Mesenchymal stem cell (in vitro differentiated cells and primary cell): ENCODE data around the gene CAMK2D.
A peak's percentile ranks its signal among the peaks of the same experiment; 100 is the strongest.

ENCODE experiments used
- DNase-seq: peaks from one replicate; pipeline ENCODE4 v3.0.0-alpha.2; 2013
- H2AFZ ChIP-seq: one replicate; pipeline ENCODE4 v1.6.1; 2013; ENCODE audit warnings: low read depth, mild to moderate bottlenecking, control low read depth, inconsistent platforms, low read length, moderate library complexity
- H2AK5ac ChIP-seq: 2 replicates; pipeline ENCODE4 v1.6.1; 2013; ENCODE audit warnings: low read length, moderate library complexity, mild to moderate bottlenecking, inconsistent platforms; ENCODE audit not compliant: severe bottlenecking
- H2BK120ac ChIP-seq: one replicate; pipeline ENCODE4 v1.6.1; 2013; ENCODE audit warnings: low read depth, mild to moderate bottlenecking, inconsistent platforms, low read length, moderate library complexity
- H2BK12ac ChIP-seq, 2 experiments: one replicate each; pipeline ENCODE4 v1.6.1; 2013; ENCODE audit warnings: inconsistent platforms in 2 of 2, low read length in 2 of 2, mild to moderate bottlenecking in 2 of 2, moderate library complexity in 2 of 2, control low read depth in 1 of 2
- H2BK15ac ChIP-seq: one replicate; pipeline ENCODE4 v1.6.1; 2013; ENCODE audit warnings: mild to moderate bottlenecking, low read depth, inconsistent platforms; ENCODE audit not compliant: poor library complexity, severe bottlenecking
- H2BK5ac ChIP-seq: 2 replicates; pipeline ENCODE4 v1.6.1; 2013; ENCODE audit warnings: low read depth, mild to moderate bottlenecking, low read length, control low read depth, inconsistent platforms; ENCODE audit not compliant: poor library complexity, severe bottlenecking
- H3K14ac ChIP-seq, 2 experiments: one replicate each; pipeline ENCODE4 v1.6.1; 2013; ENCODE audit warnings: inconsistent platforms in 2 of 2, low read length in 2 of 2, control low read depth in 1 of 2, mild to moderate bottlenecking in 1 of 2, moderate library complexity in 1 of 2
- H3K18ac ChIP-seq, 2 experiments: one replicate each; pipeline ENCODE4 v1.6.1; 2013; ENCODE audit warnings: inconsistent platforms in 2 of 2, low read length in 2 of 2, control low read depth in 1 of 2, low read depth in 1 of 2, mild to moderate bottlenecking in 1 of 2
- H3K23ac ChIP-seq, 2 experiments: one replicate each; pipeline ENCODE4 v1.6.1; 2013; ENCODE audit warnings: inconsistent platforms in 2 of 2, low read length in 2 of 2, mild to moderate bottlenecking in 2 of 2, moderate library complexity in 2 of 2, control low read depth in 1 of 2
- H3K27ac ChIP-seq: 2 replicates; pipeline ENCODE4 v1.5.1; 2013; ENCODE audit warnings: mild to moderate bottlenecking, moderate library complexity, low read length, control low read depth, inconsistent platforms; ENCODE audit not compliant: poor library complexity, severe bottlenecking
- H3K27me3 ChIP-seq, 2 experiments: 2 replicates each; pipeline versions ENCODE4 v1.6.1 to v1.7.0; 2013; ENCODE audit warnings: low read length in 2 of 2, mild to moderate bottlenecking in 2 of 2, moderate library complexity in 2 of 2, control low read depth in 1 of 2, inconsistent platforms in 1 of 2; ENCODE audit not compliant: control insufficient read depth in 1 of 2, insufficient read depth in 1 of 2
- H3K36me3 ChIP-seq, 2 experiments: 2 replicates each; pipeline versions ENCODE4 v1.6.1 to v1.7.0; 2013; ENCODE audit warnings: low read length in 2 of 2, control low read depth in 1 of 2, inconsistent platforms in 1 of 2, low read depth in 1 of 2, mild to moderate bottlenecking in 1 of 2; ENCODE audit not compliant: insufficient read depth in 2 of 2, control insufficient read depth in 1 of 2
- H3K4ac ChIP-seq, 2 experiments: one replicate each; pipeline ENCODE4 v1.6.1; 2013; ENCODE audit warnings: inconsistent platforms in 2 of 2, low read length in 2 of 2, mild to moderate bottlenecking in 2 of 2, moderate library complexity in 2 of 2, control low read depth in 1 of 2, low read depth in 1 of 2
- H3K4me1 ChIP-seq: 2 replicates; pipeline ENCODE4 v1.6.1; 2013; ENCODE audit warnings: low read depth, low read length, control low read depth; ENCODE audit not compliant: control insufficient read depth, insufficient read depth
- H3K4me2 ChIP-seq: 2 replicates; pipeline ENCODE4 v1.6.1; 2013; ENCODE audit warnings: low read length, mild to moderate bottlenecking, inconsistent platforms; ENCODE audit not compliant: poor library complexity, severe bottlenecking
- H3K4me3 ChIP-seq, 2 experiments: 2 replicates each; pipeline versions ENCODE4 v1.5.1 to v1.7.0; 2013; ENCODE audit warnings: low read length in 2 of 2, mild to moderate bottlenecking in 2 of 2, control low read depth in 1 of 2, low read depth in 1 of 2; ENCODE audit not compliant: insufficient read depth in 1 of 2
- H3K79me1 ChIP-seq: replicated peaks from 2 replicates; pipeline ENCODE4 v1.6.1; 2013; ENCODE audit warnings: mild to moderate bottlenecking, control low read depth, low read length, inconsistent platforms; ENCODE audit not compliant: poor library complexity, severe bottlenecking
- H3K9ac ChIP-seq: 2 replicates; pipeline ENCODE4 v1.7.0; 2013; ENCODE audit warnings: mild to moderate bottlenecking, low read length, moderate library complexity
- H3K9me3 ChIP-seq: 2 replicates; pipeline ENCODE4 v1.7.0; 2013; ENCODE audit warnings: mild to moderate bottlenecking, low read length; ENCODE audit not compliant: control insufficient read depth
- H4K8ac ChIP-seq: one replicate; pipeline ENCODE4 v1.6.1; 2013; ENCODE audit warnings: inconsistent platforms, mild to moderate bottlenecking, low read length, moderate library complexity
- H4K91ac ChIP-seq: one replicate; pipeline ENCODE4 v1.6.1; 2013; ENCODE audit warnings: mild to moderate bottlenecking, low read length, inconsistent platforms
- WGBS: methylation state at CpG from one replicate; pipeline ENCODE4 v1.1.7; 2013; ENCODE audit warnings: mixed read lengths; 5-methylcytosine and 5-hydroxymethylcytosine counted together

CAMK2D gene

DNA sequence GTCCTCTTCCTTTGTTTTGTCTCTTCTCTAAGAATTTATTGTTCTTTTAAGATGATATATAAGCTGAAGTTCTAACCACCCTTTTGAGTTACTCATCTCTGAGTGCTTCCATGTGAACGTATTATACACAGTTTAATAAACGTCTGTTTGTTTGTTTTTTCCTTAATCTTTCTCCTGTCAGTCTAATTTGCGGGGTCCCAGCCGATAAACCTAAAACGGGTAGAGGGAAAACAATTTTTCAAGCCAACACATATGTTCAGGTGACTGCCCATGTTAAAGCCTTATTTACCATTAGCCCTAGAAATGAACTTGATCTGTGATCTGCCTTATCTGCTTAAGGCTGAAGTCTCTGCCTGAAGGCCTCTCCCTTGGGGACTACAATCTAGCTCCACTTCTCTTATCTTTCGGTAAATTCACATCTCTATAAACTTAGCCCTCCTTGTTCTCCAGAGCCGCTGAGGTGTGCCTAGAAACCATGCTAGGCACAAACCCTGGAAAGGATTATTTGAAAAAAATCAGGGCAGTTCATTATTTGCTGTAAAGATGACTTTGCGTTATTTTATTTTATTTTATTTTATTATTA lies 158.8 kb downstream of the CAMK2D start:
- peak overlapping the region; percentile 81 for H2AK5ac ChIP-seq
- peaks cover 5 to 76% of the 10 kb centered on the region in 2 experiments for H3K36me3 ChIP-seq
- no peak overlapping the region for H3K9ac ChIP-seq
- no peak overlapping the region for H3K4me2 ChIP-seq
- H4K91ac ChIP-seq: no peak overlapping the region
- H2BK12ac ChIP-seq: no peak overlapping the region
- DNase-seq: no peak
- WGBS: 85% methylated on average over 6 of the region's 8 CpGs
- H2AFZ ChIP-seq: no peak overlapping the region
- H2BK5ac ChIP-seq: no peak overlapping the region
- H2BK15ac ChIP-seq: no peak overlapping the region
- H3K4ac ChIP-seq: no peak overlapping the region
- H3K9me3 ChIP-seq: no peaks in the 10 kb centered on the region
- peaks cover 14% of the 10 kb centered on the region for H3K79me1 ChIP-seq
- H3K4me1 ChIP-seq: no peaks in the 10 kb centered on the region
- H2BK120ac ChIP-seq: no peak overlapping the region
- H4K8ac ChIP-seq: no peak overlapping the region
- no peak overlapping the region for H3K23ac ChIP-seq
- no peak overlapping the region for H3K27ac ChIP-seq
- no peaks in the 10 kb centered on the region for H3K27me3 ChIP-seq
- no peak overlapping the region for H3K14ac ChIP-seq
- H3K4me3 ChIP-seq: no peak overlapping the region
- H3K18ac ChIP-seq: no peak overlapping the region

DNA sequence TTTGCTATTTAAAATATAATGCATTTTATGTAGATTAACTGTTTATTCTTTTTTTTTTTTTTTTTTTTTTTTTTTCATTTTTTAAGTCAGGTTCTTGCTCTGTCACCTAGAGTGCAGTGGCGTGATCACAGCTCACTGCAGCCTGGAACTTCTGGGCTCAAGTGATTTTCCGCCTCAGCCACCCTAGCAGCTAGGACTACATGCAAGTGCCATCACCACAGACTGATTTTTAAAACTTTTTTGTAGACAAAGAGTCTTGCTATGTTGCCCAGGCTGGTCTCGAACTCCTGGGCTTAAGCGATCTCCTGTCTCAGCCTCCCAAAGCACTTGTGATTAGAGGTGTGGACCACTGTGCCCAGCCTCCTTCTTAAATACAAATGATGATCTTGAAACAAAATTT lies 159.9 kb downstream of the CAMK2D start:
- H2BK12ac ChIP-seq: no peak overlapping the region
- peaks cover 0 to 73% of the 10 kb centered on the region in 2 experiments for H3K36me3 ChIP-seq
- no peak overlapping the region for H4K91ac ChIP-seq
- H3K18ac ChIP-seq: no peak overlapping the region
- no peak overlapping the region for H3K27ac ChIP-seq
- peaks cover 15% of the 10 kb centered on the region for H3K79me1 ChIP-seq
- H3K4ac ChIP-seq: no peak overlapping the region
- no peak overlapping the region for H2AFZ ChIP-seq
- no peak overlapping the region for H2BK5ac ChIP-seq
- no peak for DNase-seq
- H3K14ac ChIP-seq: no peak overlapping the region
- H2AK5ac ChIP-seq: no peak overlapping the region
- H3K9ac ChIP-seq: no peak overlapping the region
- no peaks in the 10 kb centered on the region for H3K27me3 ChIP-seq
- no peak overlapping the region for H3K4me3 ChIP-seq
- no peak overlapping the region for H4K8ac ChIP-seq
- 96% methylated on average over 4 of the region's 4 CpGs for WGBS
- H3K4me1 ChIP-seq: no peaks in the 10 kb centered on the region
- no peak overlapping the region for H2BK15ac ChIP-seq
- no peak overlapping the region for H3K23ac ChIP-seq
- no peak overlapping the region for H2BK120ac ChIP-seq
- no peak overlapping the region for H3K4me2 ChIP-seq
- no peaks in the 10 kb centered on the region for H3K9me3 ChIP-seq

DNA sequence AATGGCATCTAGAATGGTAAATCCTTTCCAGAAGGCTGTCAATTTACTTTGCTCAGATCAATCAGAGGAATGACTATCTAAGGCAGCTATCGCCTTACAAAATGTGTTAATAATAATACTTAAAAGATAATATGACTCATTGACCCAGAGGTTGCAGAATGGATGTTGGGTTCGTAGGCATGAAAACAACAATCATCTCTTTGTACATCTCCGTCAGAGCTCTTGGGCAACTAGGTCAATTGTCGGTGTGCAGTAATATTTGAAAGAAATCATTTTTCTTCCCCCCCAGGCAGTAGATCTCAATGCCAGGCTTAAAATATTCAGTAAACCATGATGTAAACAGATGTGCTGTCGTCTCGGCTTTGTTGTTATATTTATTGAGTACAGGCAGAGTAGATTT lies 165.1 kb downstream of the CAMK2D start:
- H2AFZ ChIP-seq: no peak overlapping the region
- H2BK5ac ChIP-seq: no peak overlapping the region
- H3K4me2 ChIP-seq: no peak overlapping the region
- WGBS: 93% methylated on average over 5 of the region's 6 CpGs
- no peaks in the 10 kb centered on the region for H3K27me3 ChIP-seq
- peaks cover 17% of the 10 kb centered on the region for H3K79me1 ChIP-seq
- no peak overlapping the region for H2AK5ac ChIP-seq
- no peak overlapping the region for H3K27ac ChIP-seq
- no peak overlapping the region for H3K4me3 ChIP-seq
- H3K4me1 ChIP-seq: no peaks in the 10 kb centered on the region
- H3K36me3 ChIP-seq: peaks cover 0 to 90% of the 10 kb centered on the region in 2 experiments
- H3K9ac ChIP-seq: no peak overlapping the region
- no peaks in the 10 kb centered on the region for H3K9me3 ChIP-seq
- no peak overlapping the region for H2BK15ac ChIP-seq
- no peak overlapping the region for H3K23ac ChIP-seq
- H3K18ac ChIP-seq: no peak overlapping the region
- no peak for DNase-seq
- no peak overlapping the region for H3K4ac ChIP-seq
- H3K14ac ChIP-seq: no peak overlapping the region
- no peak overlapping the region for H2BK12ac ChIP-seq
- H4K91ac ChIP-seq: no peak overlapping the region
- H4K8ac ChIP-seq: no peak overlapping the region
- no peak overlapping the region for H2BK120ac ChIP-seq

DNA sequence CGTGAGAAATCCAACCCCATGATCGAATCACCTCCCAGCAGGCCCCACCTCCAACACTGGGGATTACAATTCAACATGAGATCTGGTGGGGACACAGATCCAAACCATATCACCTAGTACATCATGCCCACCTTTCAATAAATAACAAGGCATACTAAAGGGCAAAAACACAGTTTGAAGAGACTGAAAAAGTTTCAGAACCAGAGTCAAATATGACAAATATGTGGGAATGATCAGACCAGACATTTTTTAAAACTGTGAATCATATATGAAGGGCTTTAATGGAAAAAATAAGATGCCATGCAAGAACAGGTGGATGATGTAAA lies 167.3 kb downstream of the CAMK2D start:
- no peak for DNase-seq
- no peak overlapping the region for H4K91ac ChIP-seq
- H3K23ac ChIP-seq: no peak overlapping the region
- no peak overlapping the region for H3K18ac ChIP-seq
- peaks cover 0 to 85% of the 10 kb centered on the region in 2 experiments for H3K36me3 ChIP-seq
- H3K4me2 ChIP-seq: no peak overlapping the region
- no peaks in the 10 kb centered on the region for H3K4me1 ChIP-seq
- no peak overlapping the region for H2BK12ac ChIP-seq
- H3K4me3 ChIP-seq: no peak overlapping the region
- no peak overlapping the region for H2AK5ac ChIP-seq
- no peaks in the 10 kb centered on the region for H3K27me3 ChIP-seq
- no peak overlapping the region for H3K9ac ChIP-seq
- peaks cover 16% of the 10 kb centered on the region for H3K79me1 ChIP-seq
- 42% methylated on average over 2 of the region's 2 CpGs for WGBS
- no peak overlapping the region for H2AFZ ChIP-seq
- H2BK15ac ChIP-seq: no peak overlapping the region
- H2BK5ac ChIP-seq: no peak overlapping the region
- H3K27ac ChIP-seq: no peak overlapping the region
- no peaks in the 10 kb centered on the region for H3K9me3 ChIP-seq
- no peak overlapping the region for H3K4ac ChIP-seq
- H2BK120ac ChIP-seq: no peak overlapping the region
- H3K14ac ChIP-seq: no peak overlapping the region
- no peak overlapping the region for H4K8ac ChIP-seq
